Left lobe of liver (tissue), 2 donors: Measurements from ENCODE around the gene WDR35. TPM values are rescaled to one million over a fixed set of nuclear protein-coding genes. Genes with fewer than 3 reads are reported as not detected.
A peak's percentile ranks its signal among the peaks of the same experiment; 100 is the strongest.

Experiments used
- ATAC-seq: fragments of 200-7000 bp; cut with Tn5 transposase; one replicate; pipeline ENCODE4 v1.9.1; 2020; ENCODE audit warnings: mild to moderate bottlenecking, moderate library complexity
- DNase-seq: peaks from one replicate; pipeline ENCODE4 v3.0.0-alpha.2; 2020; ENCODE audit warnings: low spot score
- total RNA-seq: library from RNA; stranded (reverse); gene quantifications from one replicate; pipeline ENCODE4 v1.2.1, GENCODE V29; 2021
- donor health status: DM: no; HTN: no; CAD: no; lungs with moderate emphysema.
- donor health status: DM: no; HTN: yes; CAD: no.

WDR35 gene
- total RNA-seq, 1 donor from 2014 or later, result 1.5 TPM

DNA sequence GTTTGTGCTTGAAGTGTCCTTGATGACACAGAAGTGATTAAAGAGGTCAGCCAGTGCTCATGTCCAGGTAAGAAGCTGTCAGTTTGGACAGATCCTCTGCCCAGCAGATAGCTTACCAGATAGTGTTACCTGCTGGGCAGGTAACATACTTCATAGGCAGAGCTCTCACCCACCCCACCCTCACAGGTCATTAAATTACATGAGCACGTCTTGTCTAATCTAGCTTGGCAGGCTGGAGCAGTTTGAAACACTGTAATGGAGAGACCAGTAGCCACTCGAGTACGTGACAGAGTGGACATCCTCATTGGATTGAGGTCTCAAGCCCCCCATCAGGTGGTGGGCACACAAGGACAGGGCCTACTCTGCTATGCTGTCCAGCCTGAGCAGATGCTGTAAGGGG is 115.2 kb downstream of the WDR35 start:
- DNase-seq, result peak; percentile 8
- no peak for ATAC-seq

DNA sequence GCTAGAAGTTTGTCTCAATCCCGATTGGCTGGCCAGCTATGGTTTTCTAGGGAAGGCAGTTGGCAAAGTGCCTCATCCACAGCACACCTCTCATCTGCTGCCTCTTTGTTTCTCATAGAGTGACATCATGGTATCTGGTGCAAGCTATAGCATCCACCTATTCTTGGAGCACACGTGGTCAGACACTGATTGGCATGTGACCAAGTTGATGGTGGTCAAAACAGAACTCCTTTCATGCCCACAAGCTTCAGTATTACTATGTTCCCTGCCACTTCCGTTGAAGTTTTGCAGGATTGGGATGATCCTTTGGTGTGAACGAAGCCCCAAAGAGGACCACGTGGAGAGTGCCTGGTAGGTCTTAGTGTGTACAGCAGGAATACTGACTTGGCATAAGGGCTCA is 116.9 kb downstream of the WDR35 start:
- ATAC-seq (no peak), DNase-seq (no peak)

DNA sequence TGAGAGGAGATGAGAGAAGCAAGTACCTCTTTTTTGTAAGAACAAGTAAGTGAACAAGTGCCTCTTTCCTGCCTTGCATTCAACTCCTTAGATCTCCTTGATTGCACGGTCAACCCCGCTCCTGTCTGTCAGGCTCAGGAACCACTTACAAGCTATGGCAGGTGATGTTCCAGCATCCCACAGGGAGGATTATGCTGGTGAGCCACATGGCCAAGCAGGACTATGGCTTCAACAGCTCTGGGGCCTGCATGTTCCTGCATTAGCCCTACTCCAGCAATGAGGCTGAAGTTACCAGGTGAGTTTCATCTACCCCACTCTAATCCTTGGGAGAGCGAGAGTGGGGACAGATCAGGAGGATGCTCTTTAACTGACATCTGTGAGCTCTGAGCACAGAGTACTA is 117.6 kb downstream of the WDR35 start:
- DNase-seq (no peak), ATAC-seq (no peak)

DNA sequence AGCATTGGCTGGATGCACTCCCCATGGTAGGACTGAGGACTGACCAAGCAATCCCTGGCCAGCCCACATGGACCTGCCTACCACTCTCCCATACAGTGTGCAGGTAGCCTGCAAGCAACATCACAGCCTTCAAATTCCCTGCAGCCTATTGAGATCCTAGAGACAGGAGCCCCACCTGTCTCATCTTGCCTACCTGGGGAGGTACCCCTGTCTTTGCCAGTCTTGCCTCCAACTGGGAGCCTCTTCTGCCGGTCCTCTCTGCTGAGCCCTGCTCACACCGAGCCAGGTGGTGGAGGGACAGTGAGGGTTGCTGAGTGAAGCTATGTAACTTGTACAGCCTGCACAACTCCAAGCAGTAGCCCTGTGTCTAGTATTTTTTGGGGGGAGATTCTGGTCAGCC is 118.1 kb downstream of the WDR35 start:
- DNase-seq (no peak), ATAC-seq (no peak)

- DNase-seq (no peak), ATAC-seq (no peak)
Measured at GRCh38 chr2:19870792-19871191, 119.1 kb downstream of the WDR35 start.

- ATAC-seq (peak; percentile 22), DNase-seq (no peak)
Measured at GRCh38 chr2:19868701-19869580, 121.0 kb downstream of the WDR35 start.

- DNase-seq (no peak), ATAC-seq (no peak)
Measured at GRCh38 chr2:19868224-19868623, 121.7 kb downstream of the WDR35 start.

DNA sequence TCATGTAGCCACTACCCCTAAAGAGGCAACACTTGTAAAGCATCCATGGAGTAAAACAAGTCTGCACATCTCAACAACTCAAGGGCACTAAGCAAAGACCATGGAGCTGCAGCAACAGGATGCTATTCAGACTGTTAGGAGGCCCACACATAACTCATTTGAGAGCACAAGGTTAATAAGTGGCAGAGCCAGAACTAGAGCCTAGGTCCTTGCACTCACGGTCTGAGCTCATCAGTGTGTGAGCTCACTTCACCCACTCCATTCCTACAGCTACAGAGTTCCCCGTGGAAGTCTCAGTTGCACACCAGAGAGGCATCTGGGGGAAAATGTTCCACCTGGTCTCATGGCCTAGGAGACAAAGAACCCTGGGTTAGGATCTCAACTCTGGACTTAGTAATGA is 123.1 kb downstream of the WDR35 start:
- no peak for DNase-seq

DNA sequence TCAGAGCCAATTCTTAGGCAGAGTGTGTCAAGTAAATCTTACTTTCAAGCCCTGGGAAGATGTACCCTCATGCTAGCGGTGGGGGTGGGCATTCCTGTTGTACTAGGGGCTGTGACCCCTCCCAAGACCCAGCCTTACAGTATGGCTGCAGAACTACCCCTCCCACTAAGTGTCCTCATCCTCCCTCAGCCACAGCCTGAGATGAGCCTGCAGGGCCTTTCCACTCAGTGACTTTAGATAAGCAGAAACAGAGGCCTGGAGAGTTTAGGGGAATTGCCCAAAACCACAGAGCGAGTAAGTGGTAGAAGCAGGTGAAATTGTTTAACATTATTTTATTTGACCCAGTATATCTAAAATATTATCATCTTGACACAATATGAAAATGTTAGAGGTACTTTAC is 124.8 kb downstream of the WDR35 start:
- DNase-seq (no peak), ATAC-seq (no peak)

More for the DNA sequence above, 123.1 kb downstream of the WDR35 start:
- no peak for ATAC-seq

DNA sequence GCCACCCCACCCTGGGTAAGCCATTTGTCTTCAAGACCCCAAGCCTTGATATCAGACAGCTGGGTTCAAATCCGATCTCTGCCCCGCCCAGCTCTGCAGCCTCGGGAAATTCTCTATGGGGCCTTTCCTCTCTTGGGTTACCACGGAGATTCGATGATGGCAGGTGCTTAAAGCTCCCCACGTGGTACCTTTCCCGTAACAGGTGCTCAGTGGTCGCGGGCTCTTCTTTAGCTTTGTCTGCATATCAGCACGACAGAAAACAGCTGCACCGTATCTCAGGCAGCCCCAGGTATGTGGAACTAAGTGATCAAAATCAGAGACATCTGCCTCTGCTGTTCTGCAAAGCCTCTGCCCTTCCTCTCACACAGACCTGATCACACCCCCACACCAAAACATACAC is 125.5 kb downstream of the WDR35 start:
- DNase-seq (no peak), ATAC-seq (no peak)

GRCh38 chr2:19863303-19864041 is 126.4 kb downstream of the WDR35 start:
- ATAC-seq (peak; percentile 96), DNase-seq (peak; percentile 83)

- no peak for ATAC-seq
- DNase-seq, result no peak
Measured at GRCh38 chr2:19861813-19862212, 128.1 kb downstream of the WDR35 start.

Other genes starting within 250 kb of the WDR35 start
- gene TTC32, start 88.1 kb downstream of the WDR35 start, total RNA-seq, result 4.9 TPM
- gene MATN3, start 22.6 kb upstream of the WDR35 start, total RNA-seq, result 0.08 TPM
- 120 TPM for gene LAPTM4A, start 61.5 kb upstream of the WDR35 start, total RNA-seq
- gene SDC1, start 235.0 kb upstream of the WDR35 start, total RNA-seq, result 537 TPM